Stromal cell of bone marrow (primary cell): ENCODE measurements around the gene ITGA5.

Experiments
- DNase-seq: peaks from one replicate; pipeline ENCODE4 v3.0.0-alpha.2; 2012; ENCODE audit warnings: low read depth

The ITGA5 gene

GRCh38 chr12:54419088-54419887 lies at the start of gene ITGA5:
Gene ITGA5, minus strand, starts transcription at chr12:54419266. Its CDS starts 68 bp downstream, at chr12:54419198.
- DNase-seq = peak; percentile 76

GRCh38 chr12:54465857-54466523 lies 46.9 kb upstream of the ITGA5 start:
- no peak for DNase-seq

- DNase-seq = no peak
Observed at GRCh38 chr12:54463484-54463883, 44.4 kb upstream of the ITGA5 start.

- DNase-seq = peak; percentile 93
Observed at GRCh38 chr12:54463034-54463433, 44.0 kb upstream of the ITGA5 start.

GRCh38 chr12:54460317-54460923 lies 41.4 kb upstream of the ITGA5 start:
- no peak for DNase-seq

- DNase-seq = no peak
Observed at GRCh38 chr12:54459355-54459754, 40.3 kb upstream of the ITGA5 start.

- DNase-seq = no peak
Observed at GRCh38 chr12:54455760-54456469, 36.8 kb upstream of the ITGA5 start.

GRCh38 chr12:54452628-54453027 lies 33.6 kb upstream of the ITGA5 start:
- DNase-seq = no peak

GRCh38 chr12:54448344-54448743 lies 29.3 kb upstream of the ITGA5 start:
- DNase-seq = no peak

GRCh38 chr12:54447917-54448316 lies 28.9 kb upstream of the ITGA5 start:
- DNase-seq = no peak

GRCh38 chr12:54444206-54444605 lies 25.1 kb upstream of the ITGA5 start:
- no peak for DNase-seq

- DNase-seq = no peak
Observed at GRCh38 chr12:54443446-54443845, 24.4 kb upstream of the ITGA5 start.

- no peak for DNase-seq
Observed at GRCh38 chr12:54442961-54443360, 23.9 kb upstream of the ITGA5 start.

- no peak for DNase-seq
Observed at GRCh38 chr12:54442099-54442498, 23.0 kb upstream of the ITGA5 start.

- peak; percentile 68 for DNase-seq
Observed at GRCh38 chr12:54439521-54440255, 20.6 kb upstream of the ITGA5 start.

GRCh38 chr12:54439096-54439495 lies 20.0 kb upstream of the ITGA5 start:
- no peak for DNase-seq

- DNase-seq = no peak
Observed at GRCh38 chr12:54438517-54438916, 19.5 kb upstream of the ITGA5 start.

GRCh38 chr12:54437697-54438096 lies 18.6 kb upstream of the ITGA5 start:
- no peak for DNase-seq

- DNase-seq = no peak
Observed at GRCh38 chr12:54437243-54437642, 18.2 kb upstream of the ITGA5 start.

GRCh38 chr12:54432815-54433164 lies 13.7 kb upstream of the ITGA5 start:
- DNase-seq = no peak

- peak; percentile 70 for DNase-seq
Observed at GRCh38 chr12:54431911-54432814, 13.1 kb upstream of the ITGA5 start.
